MCF 10A (cell line): Measurements from ENCODE around the gene TCF21. TPM values are rescaled to one million over a fixed set of nuclear protein-coding genes. Genes with fewer than 3 reads are reported as not detected.
"Not testable (repeated sequence)": the region's sequence is repeated elsewhere in the genome, so short reads cannot be mapped to it uniquely, and the experiment has no call there.

Experiments
- BruUV-seq: library from RNA; stranded (reverse); fragments of 400-500 nt; replicated peaks from 2 replicates; lab custom pipeline; 2021; lab: Mats Ljungman, UMichigan
- CTCF ChIA-PET: fragments of 300-600 bp; sonication (Branson Sonifier 250); formaldehyde crosslinking; extraction: SDS; loops from one replicate; lab custom pipeline; 2021; ENCODE audit warnings: antibody characterized with exemption, inconsistent platforms; lab: Yijun Ruan, JAX
- POLR2A ChIA-PET: fragments of 300-600, 350-650 bp; sonication (Branson Sonifier 250); formaldehyde crosslinking; extraction: SDS; loops from one replicate; lab custom pipeline; 2020; ENCODE audit warnings: antibody characterized with exemption, inconsistent platforms; lab: Yijun Ruan, JAX
- DNase-seq: peaks from one replicate; pipeline ENCODE4 v3.0.0-alpha.2; 2018; ENCODE audit not compliant: unreplicated experiment
- H3K27ac Mint-ChIP-seq: one replicate; pipeline ENCODE4 v1.8.0; 2022; ENCODE audit warnings: mild to moderate bottlenecking, low read depth, mixed read lengths; ENCODE audit not compliant: unreplicated experiment
- H3K27me3 Mint-ChIP-seq: one replicate; pipeline ENCODE4 v1.8.0; 2022; ENCODE audit warnings: mixed read lengths; ENCODE audit not compliant: insufficient read depth, unreplicated experiment
- H3K36me3 Mint-ChIP-seq: one replicate; pipeline ENCODE4 v1.8.0; 2022; ENCODE audit warnings: mild to moderate bottlenecking, moderate library complexity, mixed read lengths; ENCODE audit not compliant: insufficient read depth, unreplicated experiment
- H3K4me1 Mint-ChIP-seq: one replicate; pipeline ENCODE4 v1.8.0; 2022; ENCODE audit warnings: mixed read lengths; ENCODE audit not compliant: insufficient read depth, unreplicated experiment
- H3K4me3 Mint-ChIP-seq: one replicate; pipeline ENCODE4 v1.8.0; 2022; ENCODE audit warnings: mild to moderate bottlenecking, moderate library complexity, mixed read lengths; ENCODE audit not compliant: unreplicated experiment
- H3K9me3 Mint-ChIP-seq: one replicate; pipeline ENCODE4 v1.8.0; 2022; ENCODE audit warnings: mixed read lengths; ENCODE audit not compliant: unreplicated experiment
- intact Hi-C: fragments of 100-400 bp; cut with micrococcal nuclease; formaldehyde crosslinking; loops from 2 replicates; pipeline ENCODE4 v1.14.1; 2022
- total RNA-seq: library from RNA; stranded (reverse); gene quantifications from 2 replicates; pipeline ENCODE4 v1.2.3, GENCODE V29; 2022
- TF ChIP-seq, protein P1 (sequence below): fragments of 200-600 bp; IDR thresholded peaks from one replicate; pipeline ENCODE4 v1.8.0; 2022; ENCODE audit warnings: antibody characterized with exemption, mild to moderate bottlenecking; ENCODE audit not compliant: unreplicated experiment

The TCF21 gene
- total RNA-seq, 1 experiment from 2014 or later, result not detected

DNA sequence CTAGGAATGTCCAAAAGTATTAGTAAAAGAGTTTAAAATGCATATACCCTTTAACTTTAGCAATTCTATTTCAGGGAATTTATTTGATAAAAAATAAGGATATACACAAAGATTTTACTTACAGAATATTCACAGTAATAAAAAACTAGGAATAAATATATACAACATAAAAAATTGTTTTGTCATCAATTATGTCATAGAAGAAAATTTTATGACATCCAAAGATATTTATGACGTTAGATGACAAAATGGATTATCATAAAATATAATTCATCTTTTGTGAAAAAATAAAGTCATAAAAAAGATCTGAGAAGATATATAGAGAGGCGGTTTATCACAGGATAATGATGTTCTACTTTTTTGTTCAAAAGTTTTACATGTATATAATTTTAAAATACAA lies 32.0 kb upstream of the TCF21 start:
- no peak for DNase-seq
- Mint-ChIP-seq H3K4me1 (no peaks in the 10 kb centered on the region), H3K27me3 (no peaks in the 10 kb centered on the region), H3K36me3 (no peaks in the 10 kb centered on the region), H3K9me3 (peaks cover 6% of the 10 kb centered on the region), H3K27ac (no peak overlapping the region), H3K4me3 (no peak overlapping the region)
- ChIA-PET CTCF (no interaction called here), POLR2A (no interaction called here)
- BruUV-seq, result no TSS peak
- TF ChIP-seq, protein P1, sequence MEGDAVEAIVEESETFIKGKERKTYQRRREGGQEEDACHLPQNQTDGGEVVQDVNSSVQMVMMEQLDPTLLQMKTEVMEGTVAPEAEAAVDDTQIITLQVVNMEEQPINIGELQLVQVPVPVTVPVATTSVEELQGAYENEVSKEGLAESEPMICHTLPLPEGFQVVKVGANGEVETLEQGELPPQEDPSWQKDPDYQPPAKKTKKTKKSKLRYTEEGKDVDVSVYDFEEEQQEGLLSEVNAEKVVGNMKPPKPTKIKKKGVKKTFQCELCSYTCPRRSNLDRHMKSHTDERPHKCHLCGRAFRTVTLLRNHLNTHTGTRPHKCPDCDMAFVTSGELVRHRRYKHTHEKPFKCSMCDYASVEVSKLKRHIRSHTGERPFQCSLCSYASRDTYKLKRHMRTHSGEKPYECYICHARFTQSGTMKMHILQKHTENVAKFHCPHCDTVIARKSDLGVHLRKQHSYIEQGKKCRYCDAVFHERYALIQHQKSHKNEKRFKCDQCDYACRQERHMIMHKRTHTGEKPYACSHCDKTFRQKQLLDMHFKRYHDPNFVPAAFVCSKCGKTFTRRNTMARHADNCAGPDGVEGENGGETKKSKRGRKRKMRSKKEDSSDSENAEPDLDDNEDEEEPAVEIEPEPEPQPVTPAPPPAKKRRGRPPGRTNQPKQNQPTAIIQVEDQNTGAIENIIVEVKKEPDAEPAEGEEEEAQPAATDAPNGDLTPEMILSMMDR, result no peak
- intact Hi-C loops, result no loop called here

DNA sequence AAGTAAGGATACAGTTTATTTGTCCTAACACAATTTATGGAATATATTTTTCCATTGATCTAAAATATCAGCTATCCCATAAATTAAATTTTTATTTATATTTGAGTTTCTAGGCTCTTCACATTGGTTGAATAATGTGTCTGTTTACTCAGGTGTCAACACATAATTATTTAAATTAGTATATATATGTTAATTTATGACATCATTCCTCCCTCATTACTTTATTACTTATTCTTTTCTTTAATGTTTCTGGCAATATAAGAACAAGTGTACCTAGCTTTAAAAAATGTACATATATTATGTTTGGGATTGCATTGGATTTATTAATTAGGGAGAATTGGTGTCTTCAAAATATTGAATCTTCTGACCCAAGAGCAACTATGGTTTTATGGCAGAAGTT lies 31.2 kb upstream of the TCF21 start:
- TF ChIP-seq, protein P1, result no peak
- Mint-ChIP-seq H3K4me1 (no peaks in the 10 kb centered on the region), H3K27ac (no peak overlapping the region), H3K27me3 (no peaks in the 10 kb centered on the region), H3K36me3 (no peaks in the 10 kb centered on the region), H3K9me3 (peaks cover 14% of the 10 kb centered on the region), H3K4me3 (no peak overlapping the region)
- POLR2A ChIA-PET, result no interaction called here
- intact Hi-C loops, result no loop called here
- CTCF ChIA-PET, result no interaction called here
- no TSS peak for BruUV-seq
- no peak for DNase-seq

DNA sequence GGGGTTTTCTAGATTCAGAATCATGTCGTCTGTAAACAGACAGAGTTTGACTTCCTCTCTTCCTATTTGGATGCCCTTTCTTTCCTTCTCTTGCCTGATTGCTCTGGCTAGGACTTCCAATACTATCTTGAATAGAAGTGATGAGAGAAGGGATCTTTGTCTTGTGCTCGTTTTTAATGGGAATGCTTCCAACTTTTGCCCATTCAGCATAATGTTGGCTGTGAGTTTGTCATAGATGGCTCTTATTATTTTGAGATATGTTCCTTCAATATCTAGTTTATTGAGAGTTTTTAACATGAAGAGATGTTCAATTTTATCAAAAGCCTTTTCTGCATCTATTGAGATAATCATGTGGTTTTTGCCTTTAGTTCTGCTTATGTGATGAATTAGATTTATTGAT lies 27.6 kb upstream of the TCF21 start:
- H3K36me3 Mint-ChIP-seq, intact Hi-C loops, BruUV-seq, H3K27ac Mint-ChIP-seq, DNase-seq, H3K4me3 Mint-ChIP-seq, H3K27me3 Mint-ChIP-seq, H3K4me1 Mint-ChIP-seq: not testable (repeated sequence)
- H3K9me3 Mint-ChIP-seq, result peaks cover 32% of the 10 kb centered on the region
- ChIA-PET POLR2A (interaction anchor here (0.9 kb wide), 1 partner anchor 13 kb away, joined by 3 read pairs; no protein-coding TSS in a partner anchor), CTCF (interaction anchor here (1.1 kb wide), 1 partner anchor 93 kb away, joined by 3 read pairs; no protein-coding TSS in a partner anchor)

DNA sequence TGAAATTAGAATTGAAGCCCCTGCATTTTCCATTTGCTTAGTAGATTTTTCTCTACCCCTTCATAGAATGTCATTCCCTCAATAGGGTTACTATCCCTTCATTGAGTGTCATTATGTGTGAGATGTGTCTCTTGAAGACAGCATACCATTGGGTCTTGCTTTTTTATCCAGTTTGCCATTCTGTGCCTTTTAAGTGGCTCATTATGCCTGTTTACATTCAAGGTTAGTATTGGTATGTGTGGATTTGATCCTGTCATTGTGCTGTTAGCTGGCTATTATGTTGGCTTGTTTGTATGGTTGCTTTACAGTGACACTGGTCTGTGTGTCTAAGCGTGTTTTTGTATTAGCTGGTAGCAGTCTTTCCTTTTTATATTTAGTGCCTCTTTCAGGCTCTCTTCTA lies 25.7 kb upstream of the TCF21 start:
- Mint-ChIP-seq H3K4me1 (no peaks in the 10 kb centered on the region), H3K27me3 (no peaks in the 10 kb centered on the region), H3K36me3 (no peaks in the 10 kb centered on the region), H3K27ac (no peak overlapping the region), H3K4me3 (no peak overlapping the region), H3K9me3 (peaks cover 32% of the 10 kb centered on the region)
- TF ChIP-seq, protein P1, result no peak
- ChIA-PET POLR2A (no interaction called here), CTCF (no interaction called here)
- BruUV-seq, result no TSS peak
- intact Hi-C loops, result no loop called here
- DNase-seq, result no peak

DNA sequence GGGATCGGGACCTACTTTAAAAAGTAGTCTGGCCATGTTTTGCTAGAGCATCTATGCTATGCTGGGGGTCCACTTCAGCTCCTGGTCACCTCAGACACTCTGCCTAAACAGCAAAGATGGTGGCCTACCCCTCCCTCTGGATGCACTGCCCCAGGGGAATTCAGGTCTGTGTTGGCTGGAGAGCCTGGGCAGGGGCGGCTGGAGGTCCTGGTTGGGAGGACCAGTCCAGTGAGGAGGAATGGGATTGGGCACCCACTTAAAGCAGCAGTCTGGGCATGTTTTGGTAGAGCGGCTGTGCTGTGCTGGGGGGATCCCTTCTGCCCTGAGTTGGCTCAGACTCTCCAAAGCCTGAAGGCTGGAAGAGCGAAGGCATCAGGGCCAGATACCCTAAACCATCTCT lies 23.2 kb upstream of the TCF21 start:
- Mint-ChIP-seq H3K4me1 (no peaks in the 10 kb centered on the region), H3K36me3 (no peaks in the 10 kb centered on the region), H3K27ac (no peak overlapping the region), H3K27me3 (no peaks in the 10 kb centered on the region), H3K9me3 (peaks cover 27% of the 10 kb centered on the region), H3K4me3 (no peak overlapping the region)
- POLR2A ChIA-PET, result no interaction called here
- intact Hi-C loops, result no loop called here
- CTCF ChIA-PET, result no interaction called here
- DNase-seq, result no peak
- TF ChIP-seq, protein P1, result no peak
- BruUV-seq, result no TSS peak
